ENCODE data around the gene EEF1AKMT3.

Gene EEF1AKMT3

DNA sequence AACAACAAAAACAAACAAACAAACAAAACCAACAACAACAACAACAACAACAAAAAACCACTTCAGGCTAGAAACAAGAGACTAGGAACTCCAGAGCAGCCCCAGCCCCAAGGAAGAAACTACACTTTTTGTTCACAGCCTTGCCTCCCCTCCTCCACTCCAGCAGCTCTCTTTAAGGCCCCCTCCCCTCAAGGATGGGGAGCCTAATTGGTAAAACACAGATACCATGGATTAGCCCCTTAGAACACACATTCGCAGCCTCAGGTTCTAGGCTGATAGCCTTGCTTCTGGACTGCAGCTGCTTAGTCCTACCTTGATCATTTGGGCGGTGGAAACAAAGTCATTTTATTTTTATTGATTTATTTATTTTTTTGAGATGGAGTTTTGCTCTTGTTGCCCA, 58.0 kb downstream of the EEF1AKMT3 start:
- FAIRE-seq, result no peak

More for the DNA sequence above, 58.0 kb downstream of the EEF1AKMT3 start:
- TF ChIP-seq, protein P1, sequence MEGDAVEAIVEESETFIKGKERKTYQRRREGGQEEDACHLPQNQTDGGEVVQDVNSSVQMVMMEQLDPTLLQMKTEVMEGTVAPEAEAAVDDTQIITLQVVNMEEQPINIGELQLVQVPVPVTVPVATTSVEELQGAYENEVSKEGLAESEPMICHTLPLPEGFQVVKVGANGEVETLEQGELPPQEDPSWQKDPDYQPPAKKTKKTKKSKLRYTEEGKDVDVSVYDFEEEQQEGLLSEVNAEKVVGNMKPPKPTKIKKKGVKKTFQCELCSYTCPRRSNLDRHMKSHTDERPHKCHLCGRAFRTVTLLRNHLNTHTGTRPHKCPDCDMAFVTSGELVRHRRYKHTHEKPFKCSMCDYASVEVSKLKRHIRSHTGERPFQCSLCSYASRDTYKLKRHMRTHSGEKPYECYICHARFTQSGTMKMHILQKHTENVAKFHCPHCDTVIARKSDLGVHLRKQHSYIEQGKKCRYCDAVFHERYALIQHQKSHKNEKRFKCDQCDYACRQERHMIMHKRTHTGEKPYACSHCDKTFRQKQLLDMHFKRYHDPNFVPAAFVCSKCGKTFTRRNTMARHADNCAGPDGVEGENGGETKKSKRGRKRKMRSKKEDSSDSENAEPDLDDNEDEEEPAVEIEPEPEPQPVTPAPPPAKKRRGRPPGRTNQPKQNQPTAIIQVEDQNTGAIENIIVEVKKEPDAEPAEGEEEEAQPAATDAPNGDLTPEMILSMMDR (IDR thresholded peaks at IDR 0.05; ENCODE audit: insufficient read depth, missing control alignments), result no peak
- no peak for DNase-seq (ENCODE audit: insufficient read length, low spot score)

All from D721Med (cell line).